ENCODE results near the gene SOX8. TPM values are rescaled to one million over a fixed set of nuclear protein-coding genes. Genes with fewer than 3 reads are reported as not detected.

Gene SOX8
- total and polyA plus RNA-seq, 5 donors, result 0.97 to 2.1 (median 1.8) TPM

- Histone ChIP-seq H3K9me3 (ENCODE audit: control insufficient read depth, low read length) (no peaks in the 10 kb centered on the region), H3K27ac (ENCODE audit: low read length) (no peak overlapping the region), H3K4me3 (ENCODE audit: low read length) (no peak overlapping the region), H3K27me3 (ENCODE audit: control insufficient read depth, insufficient read depth) (no peaks in the 10 kb centered on the region), H3K4me1 (ENCODE audit: control insufficient read depth, insufficient read depth, low read length) (no peaks in the 10 kb centered on the region)
- intact Hi-C loops (cut with DNase I), result no loop called here
- 60% methylated on average over 35 of the region's 35 CpGs for WGBS
- peak; percentile 12 to 40 for ATAC-seq
- peak; percentile 61 to 85 (median 79) for DNase-seq
These were observed 7.1 kb downstream of the SOX8 start for GRCh38 chr16:988471-989353.

- Histone ChIP-seq H3K4me3 (ENCODE audit: low read length) (no peak overlapping the region), H3K4me1 (ENCODE audit: control insufficient read depth, insufficient read depth, low read length) (no peaks in the 10 kb centered on the region), H3K9me3 (ENCODE audit: control insufficient read depth, low read length) (no peaks in the 10 kb centered on the region), H3K27me3 (ENCODE audit: control insufficient read depth, insufficient read depth) (no peaks in the 10 kb centered on the region), H3K27ac (ENCODE audit: low read length) (no peak overlapping the region)
- DNase-seq (no peak), ATAC-seq (no peak)
- intact Hi-C loops (cut with DNase I), result no loop called here
- 85% methylated on average over 11 of the region's 11 CpGs for WGBS
These were observed 7.8 kb downstream of the SOX8 start for GRCh38 chr16:989354-989814.

GRCh38 chr16:990516-991291, 9.1 kb downstream of the SOX8 start:
- no peak for ATAC-seq
- Histone ChIP-seq H3K27me3 (ENCODE audit: control insufficient read depth, insufficient read depth) (no peaks in the 10 kb centered on the region), H3K4me1 (ENCODE audit: control insufficient read depth, insufficient read depth, low read length) (no peaks in the 10 kb centered on the region), H3K27ac (ENCODE audit: low read length) (no peak overlapping the region), H3K9me3 (ENCODE audit: control insufficient read depth, low read length) (no peaks in the 10 kb centered on the region), H3K4me3 (ENCODE audit: low read length) (no peak overlapping the region)
- intact Hi-C loops (cut with DNase I), result no loop called here
- DNase-seq, result no peak
- WGBS, result 84% methylated on average over 41 of the region's 41 CpGs

- intact Hi-C loops (cut with DNase I), result no loop called here
- H3K27me3 ChIP-seq (ENCODE audit: control insufficient read depth, insufficient read depth), result no peaks in the 10 kb centered on the region
- DNase-seq, result no peak
- no peak overlapping the region for H3K27ac ChIP-seq (ENCODE audit: low read length)
- WGBS, result 74% methylated on average over 11 of the region's 11 CpGs
- no peaks in the 10 kb centered on the region for H3K4me1 ChIP-seq (ENCODE audit: control insufficient read depth, insufficient read depth, low read length)
- no peak for ATAC-seq
- H3K9me3 ChIP-seq (ENCODE audit: control insufficient read depth, low read length), result no peaks in the 10 kb centered on the region
- no peak overlapping the region for H3K4me3 ChIP-seq (ENCODE audit: low read length)
These were observed 9.8 kb downstream of the SOX8 start for GRCh38 chr16:991345-991744.

GRCh38 chr16:991773-992172, 10.2 kb downstream of the SOX8 start:
- Histone ChIP-seq H3K27ac (ENCODE audit: low read length) (no peak overlapping the region), H3K9me3 (ENCODE audit: control insufficient read depth, low read length) (no peaks in the 10 kb centered on the region), H3K4me1 (ENCODE audit: control insufficient read depth, insufficient read depth, low read length) (no peaks in the 10 kb centered on the region), H3K27me3 (ENCODE audit: control insufficient read depth, insufficient read depth) (no peaks in the 10 kb centered on the region), H3K4me3 (ENCODE audit: low read length) (no peak overlapping the region)
- no peak for ATAC-seq
- 53% methylated on average over 9 of the region's 9 CpGs for WGBS
- intact Hi-C loops (cut with DNase I), result no loop called here
- no peak for DNase-seq

- Histone ChIP-seq H3K4me3 (ENCODE audit: low read length) (no peak overlapping the region), H3K4me1 (ENCODE audit: control insufficient read depth, insufficient read depth, low read length) (no peaks in the 10 kb centered on the region), H3K9me3 (ENCODE audit: control insufficient read depth, low read length) (no peaks in the 10 kb centered on the region), H3K27ac (ENCODE audit: low read length) (no peak overlapping the region), H3K27me3 (ENCODE audit: control insufficient read depth, insufficient read depth) (no peaks in the 10 kb centered on the region)
- intact Hi-C loops (cut with DNase I), result no loop called here
- WGBS, result 80% methylated on average over 3 of the region's 3 CpGs
- DNase-seq, result no peak
- ATAC-seq, result no peak
These were observed 12.2 kb downstream of the SOX8 start for GRCh38 chr16:993731-994130.

GRCh38 chr16:995087-995486, 13.5 kb downstream of the SOX8 start:
- 87% methylated on average over 3 of the region's 3 CpGs for WGBS
- H3K27me3 ChIP-seq (ENCODE audit: control insufficient read depth, insufficient read depth), result no peaks in the 10 kb centered on the region
- intact Hi-C loops (cut with DNase I), result no loop called here

GRCh38 chr16:995783-996182, 14.2 kb downstream of the SOX8 start:
- 96% methylated on average over 3 of the region's 3 CpGs for WGBS
- no peak for DNase-seq
- Histone ChIP-seq H3K27ac (ENCODE audit: low read length) (no peak overlapping the region), H3K9me3 (ENCODE audit: control insufficient read depth, low read length) (no peaks in the 10 kb centered on the region), H3K27me3 (ENCODE audit: control insufficient read depth, insufficient read depth) (no peaks in the 10 kb centered on the region), H3K4me1 (ENCODE audit: control insufficient read depth, insufficient read depth, low read length) (no peaks in the 10 kb centered on the region), H3K4me3 (ENCODE audit: low read length) (no peak overlapping the region)
- ATAC-seq, result no peak
- intact Hi-C loops (cut with DNase I), result no loop called here

More at GRCh38 chr16:995087-995486, 13.5 kb downstream of the SOX8 start:
- Histone ChIP-seq H3K4me1 (ENCODE audit: control insufficient read depth, insufficient read depth, low read length) (no peaks in the 10 kb centered on the region), H3K4me3 (ENCODE audit: low read length) (no peak overlapping the region), H3K27ac (ENCODE audit: low read length) (no peak overlapping the region), H3K9me3 (ENCODE audit: control insufficient read depth, low read length) (no peaks in the 10 kb centered on the region)
- DNase-seq, result no peak
- ATAC-seq, result no peak

GRCh38 chr16:996681-997080, 15.1 kb downstream of the SOX8 start:
- H3K4me3 ChIP-seq (ENCODE audit: low read length), result no peak overlapping the region
- H3K4me1 ChIP-seq (ENCODE audit: control insufficient read depth, insufficient read depth, low read length), result no peaks in the 10 kb centered on the region
- no peak overlapping the region for H3K27ac ChIP-seq (ENCODE audit: low read length)
- H3K9me3 ChIP-seq (ENCODE audit: control insufficient read depth, low read length), result no peaks in the 10 kb centered on the region
- 69% methylated on average over 6 of the region's 6 CpGs for WGBS
- no peak for ATAC-seq
- H3K27me3 ChIP-seq (ENCODE audit: control insufficient read depth, insufficient read depth), result no peaks in the 10 kb centered on the region
- DNase-seq, result no peak
- intact Hi-C loops (cut with DNase I), result no loop called here

GRCh38 chr16:997440-998051, 16.0 kb downstream of the SOX8 start:
- Histone ChIP-seq H3K27ac (ENCODE audit: low read length) (no peak overlapping the region), H3K4me1 (ENCODE audit: control insufficient read depth, insufficient read depth, low read length) (no peaks in the 10 kb centered on the region), H3K4me3 (ENCODE audit: low read length) (no peak overlapping the region), H3K27me3 (ENCODE audit: control insufficient read depth, insufficient read depth) (no peaks in the 10 kb centered on the region), H3K9me3 (ENCODE audit: control insufficient read depth, low read length) (no peaks in the 10 kb centered on the region)
- ATAC-seq (peak; percentile 45 to 76), DNase-seq (peak in 2 of 3 donors; percentile 45 to 71)
- WGBS, result 36% methylated on average over 39 of the region's 39 CpGs
- intact Hi-C loops (cut with DNase I), result no loop called here

- Histone ChIP-seq H3K27me3 (ENCODE audit: control insufficient read depth, insufficient read depth) (no peaks in the 10 kb centered on the region), H3K9me3 (ENCODE audit: control insufficient read depth, low read length) (no peaks in the 10 kb centered on the region), H3K27ac (ENCODE audit: low read length) (no peak overlapping the region), H3K4me3 (ENCODE audit: low read length) (no peak overlapping the region), H3K4me1 (ENCODE audit: control insufficient read depth, insufficient read depth, low read length) (no peaks in the 10 kb centered on the region)
- 82% methylated on average over 11 of the region's 11 CpGs for WGBS
- DNase-seq, result no peak
- intact Hi-C loops (cut with DNase I), result no loop called here
- ATAC-seq, result no peak
These were observed 16.6 kb downstream of the SOX8 start for GRCh38 chr16:998211-998610.

Measured in right cardiac atrium (tissue), 5 donors.